Measurements from ENCODE around the gene PROSER2.

Gene PROSER2

GRCh38 chr10:11881030-11881476, 57.9 kb downstream of the PROSER2 start:
- Histone ChIP-seq H3K27ac (ENCODE audit: low read depth, low read length) (no peak overlapping the region), H4K91ac (ENCODE audit: low read depth, low read length) (peak overlapping the region; percentile 91), H2AK5ac (ENCODE audit: low read length) (peak overlapping the region; percentile 80), H3K23ac (ENCODE audit: low read length) (no peak overlapping the region), H3K9me3 (ENCODE audit: insufficient read depth, low read depth, low read length) (no peaks in the 10 kb centered on the region), H3K4me1 (ENCODE audit: control insufficient read depth in 1 of 2, insufficient read depth in 2 of 2, low read length in 2 of 2) (peaks cover 27 to 42% of the 10 kb centered on the region in 2 experiments), H2BK120ac (ENCODE audit: insufficient read depth, low read length, poor library complexity) (peak overlapping the region; percentile 37), H3K4ac (ENCODE audit: low read depth, low read length) (no peak overlapping the region), H3K36me3 (ENCODE audit: control insufficient read depth in 1 of 2, insufficient read depth in 2 of 2, low read length in 2 of 2) (no peaks in the 10 kb centered on the region), H2BK5ac (ENCODE audit: low read depth, low read length, poor library complexity) (no peak overlapping the region), H4K8ac (ENCODE audit: low read depth, low read length) (no peak overlapping the region), H2AFZ (ENCODE audit: insufficient read depth, low read length, poor library complexity) (no peak overlapping the region), H3K18ac (ENCODE audit: low read length) (no peak overlapping the region), H3K4me3 (ENCODE audit: low read depth, low read length) (no peak overlapping the region), H3K79me2 (ENCODE audit: control insufficient read depth, insufficient read depth, low read length, poor library complexity) (no peaks in the 10 kb centered on the region), H3K14ac (ENCODE audit: low read length) (peak overlapping the region; percentile 45), H3K27me3 (ENCODE audit: insufficient read depth, low read length) (no peaks in the 10 kb centered on the region), H3K9ac (ENCODE audit: low read length) (no peak overlapping the region), H3K4me2 (ENCODE audit: low read length) (no peak overlapping the region), H4K12ac (ENCODE audit: low read depth, low read length) (no peak overlapping the region), H2BK12ac (ENCODE audit: low read length) (peak overlapping the region; percentile 78), H3K79me1 (ENCODE audit: low read length) (peaks cover 37% of the 10 kb centered on the region)
- no CpG with 5 or more reads among the region's 11 CpGs for WGBS (ENCODE audit: extremely low coverage, insufficient coverage, insufficient read length)
- DNase-seq, result no peak

- Histone ChIP-seq H4K12ac (ENCODE audit: low read depth, low read length) (no peak overlapping the region), H2BK5ac (ENCODE audit: low read depth, low read length, poor library complexity) (peak overlapping the region; percentile 4), H3K9ac (ENCODE audit: low read length) (no peak overlapping the region), H3K4me2 (ENCODE audit: low read length) (no peak overlapping the region), H2AFZ (ENCODE audit: insufficient read depth, low read length, poor library complexity) (no peak overlapping the region), H2AK5ac (ENCODE audit: low read length) (peak overlapping the region; percentile 65), H3K79me2 (ENCODE audit: control insufficient read depth, insufficient read depth, low read length, poor library complexity) (no peaks in the 10 kb centered on the region), H3K9me3 (ENCODE audit: insufficient read depth, low read depth, low read length) (no peaks in the 10 kb centered on the region), H2BK120ac (ENCODE audit: insufficient read depth, low read length, poor library complexity) (peak overlapping the region; percentile 7), H4K91ac (ENCODE audit: low read depth, low read length) (peak overlapping the region; percentile 71), H3K79me1 (ENCODE audit: low read length) (peaks cover 33% of the 10 kb centered on the region), H3K27me3 (ENCODE audit: insufficient read depth, low read length) (no peaks in the 10 kb centered on the region), H2BK12ac (ENCODE audit: low read length) (peak overlapping the region; percentile 61), H4K8ac (ENCODE audit: low read depth, low read length) (no peak overlapping the region), H3K14ac (ENCODE audit: low read length) (peak overlapping the region; percentile 47), H3K18ac (ENCODE audit: low read length) (peak overlapping the region; percentile 35), H3K4me3 (ENCODE audit: low read depth, low read length) (no peak overlapping the region), H3K4me1 (ENCODE audit: control insufficient read depth in 1 of 2, insufficient read depth in 2 of 2, low read length in 2 of 2) (peaks cover 24 to 37% of the 10 kb centered on the region in 2 experiments), H3K36me3 (ENCODE audit: control insufficient read depth in 1 of 2, insufficient read depth in 2 of 2, low read length in 2 of 2) (no peaks in the 10 kb centered on the region), H3K23ac (ENCODE audit: low read length) (no peak overlapping the region), H3K27ac (ENCODE audit: low read depth, low read length) (peak overlapping the region; percentile 3), H3K4ac (ENCODE audit: low read depth, low read length) (peak overlapping the region; percentile 12)
- DNase-seq, result peak; percentile 91 to 93
- no CpG with 5 or more reads among the region's 21 CpGs for WGBS (ENCODE audit: extremely low coverage, insufficient coverage, insufficient read length)
Observed at GRCh38 chr10:11881477-11882417, 58.6 kb downstream of the PROSER2 start.

- Histone ChIP-seq H4K8ac (ENCODE audit: low read depth, low read length) (no peak overlapping the region), H2BK12ac (ENCODE audit: low read length) (peak overlapping the region; percentile 34), H3K9me3 (ENCODE audit: insufficient read depth, low read depth, low read length) (no peaks in the 10 kb centered on the region), H4K91ac (ENCODE audit: low read depth, low read length) (peak overlapping the region; percentile 69), H3K27me3 (ENCODE audit: insufficient read depth, low read length) (no peaks in the 10 kb centered on the region), H3K18ac (ENCODE audit: low read length) (peak overlapping the region; percentile 2), H3K36me3 (ENCODE audit: control insufficient read depth in 1 of 2, insufficient read depth in 2 of 2, low read length in 2 of 2) (no peaks in the 10 kb centered on the region), H3K79me1 (ENCODE audit: low read length) (peaks cover 25% of the 10 kb centered on the region), H2BK120ac (ENCODE audit: insufficient read depth, low read length, poor library complexity) (peak overlapping the region; percentile 44), H3K79me2 (ENCODE audit: control insufficient read depth, insufficient read depth, low read length, poor library complexity) (no peaks in the 10 kb centered on the region), H3K14ac (ENCODE audit: low read length) (peak overlapping the region; percentile 27), H3K4me1 (ENCODE audit: control insufficient read depth in 1 of 2, insufficient read depth in 2 of 2, low read length in 2 of 2) (peaks cover 24 to 37% of the 10 kb centered on the region in 2 experiments), H2AFZ (ENCODE audit: insufficient read depth, low read length, poor library complexity) (no peak overlapping the region), H2BK5ac (ENCODE audit: low read depth, low read length, poor library complexity) (no peak overlapping the region), H3K23ac (ENCODE audit: low read length) (no peak overlapping the region), H4K12ac (ENCODE audit: low read depth, low read length) (no peak overlapping the region), H3K9ac (ENCODE audit: low read length) (no peak overlapping the region), H3K4ac (ENCODE audit: low read depth, low read length) (no peak overlapping the region), H2AK5ac (ENCODE audit: low read length) (peak overlapping the region; percentile 86), H3K4me3 (ENCODE audit: low read depth, low read length) (no peak overlapping the region), H3K27ac (ENCODE audit: low read depth, low read length) (no peak overlapping the region), H3K4me2 (ENCODE audit: low read length) (no peak overlapping the region)
- WGBS (ENCODE audit: extremely low coverage, insufficient coverage, insufficient read length), result no CpG with 5 or more reads among the region's 14 CpGs
- no peak for DNase-seq
Observed at GRCh38 chr10:11882646-11883375, 59.7 kb downstream of the PROSER2 start.

GRCh38 chr10:11884706-11885423, 61.7 kb downstream of the PROSER2 start:
- Histone ChIP-seq H3K18ac (ENCODE audit: low read length) (no peak overlapping the region), H3K23ac (ENCODE audit: low read length) (no peak overlapping the region), H3K36me3 (ENCODE audit: control insufficient read depth in 1 of 2, insufficient read depth in 2 of 2, low read length in 2 of 2) (no peaks in the 10 kb centered on the region), H3K4me1 (ENCODE audit: control insufficient read depth in 1 of 2, insufficient read depth in 2 of 2, low read length in 2 of 2) (peaks cover 24 to 31% of the 10 kb centered on the region in 2 experiments), H3K79me1 (ENCODE audit: low read length) (peaks cover 20% of the 10 kb centered on the region), H3K27me3 (ENCODE audit: insufficient read depth, low read length) (no peaks in the 10 kb centered on the region), H2AK5ac (ENCODE audit: low read length) (peak overlapping the region; percentile 27), H2AFZ (ENCODE audit: insufficient read depth, low read length, poor library complexity) (no peak overlapping the region), H3K4me2 (ENCODE audit: low read length) (no peak overlapping the region), H4K8ac (ENCODE audit: low read depth, low read length) (peak overlapping the region; percentile 5), H3K9ac (ENCODE audit: low read length) (no peak overlapping the region), H2BK120ac (ENCODE audit: insufficient read depth, low read length, poor library complexity) (peak overlapping the region; percentile 27), H3K79me2 (ENCODE audit: control insufficient read depth, insufficient read depth, low read length, poor library complexity) (no peaks in the 10 kb centered on the region), H2BK5ac (ENCODE audit: low read depth, low read length, poor library complexity) (no peak overlapping the region), H3K9me3 (ENCODE audit: insufficient read depth, low read depth, low read length) (no peaks in the 10 kb centered on the region), H3K27ac (ENCODE audit: low read depth, low read length) (no peak overlapping the region), H3K4me3 (ENCODE audit: low read depth, low read length) (no peak overlapping the region), H4K12ac (ENCODE audit: low read depth, low read length) (no peak overlapping the region), H2BK12ac (ENCODE audit: low read length) (no peak overlapping the region), H3K14ac (ENCODE audit: low read length) (no peak overlapping the region), H4K91ac (ENCODE audit: low read depth, low read length) (no peak overlapping the region), H3K4ac (ENCODE audit: low read depth, low read length) (no peak overlapping the region)
- DNase-seq, result peak; percentile 52 to 74
- WGBS (ENCODE audit: extremely low coverage, insufficient coverage, insufficient read length), result no CpG with 5 or more reads among the region's 7 CpGs

All from trophoblast cell (in vitro differentiated cells and primary cell).